Neural cell (in vitro differentiated cells): ENCODE measurements around the gene CAMK2G. TPM values are rescaled to one million over a fixed set of nuclear protein-coding genes. Genes with fewer than 3 reads are reported as not detected.

Experiments
- H2AFZ ChIP-seq: fragments of 200-600, 300-800 bp; sonication (generic), shearing (Covaris generic); 2 replicates; pipeline ENCODE4 v1.6.0; 2014; ENCODE audit warnings: low read depth, mild to moderate bottlenecking, antibody characterized with exemption, low read length, moderate library complexity
- H3F3A ChIP-seq: fragments of 200-600 bp; shearing (Covaris generic); 2 replicates; pipeline ENCODE4 v1.6.1; 2016; ENCODE audit warnings: mild to moderate bottlenecking, moderate library complexity, mixed read lengths, antibody characterized with exemption, low read length; ENCODE audit not compliant: insufficient read depth, poor library complexity, severe bottlenecking
- H3K27ac ChIP-seq: fragments of 200-600, 300-800 bp; sonication (generic), shearing (Covaris generic); 2 replicates; pipeline ENCODE4 v1.5.1; 2014; ENCODE audit warnings: mild to moderate bottlenecking, low read length, moderate library complexity
- H3K27me3 ChIP-seq: fragments of 300-800, 200-600 bp; sonication (generic), shearing (Covaris generic); 2 replicates; pipeline ENCODE4 v1.6.0; 2014; ENCODE audit warnings: mild to moderate bottlenecking, low read depth, low read length, moderate library complexity; ENCODE audit not compliant: insufficient read depth
- H3K36me3 ChIP-seq: fragments of 300-800, 200-600 bp; sonication (generic), shearing (Covaris generic); 2 replicates; pipeline ENCODE4 v1.5.1; 2014; ENCODE audit warnings: mild to moderate bottlenecking, antibody characterized with exemption, low read length, moderate library complexity; ENCODE audit not compliant: insufficient read depth
- H3K4me2 ChIP-seq: fragments of 300-800, 200-600 bp; sonication (generic), shearing (Covaris generic); 2 replicates; pipeline ENCODE4 v1.6.0; 2014; ENCODE audit warnings: mild to moderate bottlenecking, low read length
- H3K4me3 ChIP-seq: fragments of 300-800, 200-600 bp; sonication (generic), shearing (Covaris generic); 2 replicates; pipeline ENCODE4 v1.5.1; 2014; ENCODE audit warnings: mild to moderate bottlenecking, low read length, moderate library complexity
- H3K79me2 ChIP-seq: fragments of 200-600 bp; shearing (Covaris generic); replicated peaks from 2 replicates; pipeline ENCODE4 v1.6.0; 2014; ENCODE audit warnings: mild to moderate bottlenecking, low read length, moderate library complexity; ENCODE audit not compliant: insufficient read depth
- H3K9ac ChIP-seq: fragments of 300-800, 200-600 bp; sonication (generic), shearing (Covaris generic); 2 replicates; pipeline ENCODE4 v1.6.1; 2016; ENCODE audit warnings: mild to moderate bottlenecking, low read length, mixed read lengths
- H3K9me2 ChIP-seq: fragments of 200-600 bp; shearing (Covaris generic); 2 replicates; pipeline ENCODE4 v1.6.1; 2016; ENCODE audit warnings: mild to moderate bottlenecking, low read length, mixed read lengths; ENCODE audit not compliant: insufficient read depth
- H3K9me3 ChIP-seq: fragments of 200-600, 300-800 bp; sonication (generic), shearing (Covaris generic); 2 replicates; pipeline ENCODE4 v1.6.1; 2016; ENCODE audit warnings: mild to moderate bottlenecking, mixed run types, low read length, moderate library complexity, mixed read lengths
- H4K20me1 ChIP-seq: fragments of 200-600 bp; shearing (Covaris generic); 2 replicates; pipeline ENCODE4 v1.6.1; 2016; ENCODE audit warnings: mild to moderate bottlenecking, mixed run types; ENCODE audit not compliant: insufficient read depth
- CTCF ChIP-seq: fragments of 450-650 bp; IDR thresholded peaks from 2 replicates; pipeline ENCODE4 v1.5.1; 2014; ENCODE audit warnings: antibody characterized with exemption, mild to moderate bottlenecking, moderate library complexity; ENCODE audit not compliant: poor library complexity, severe bottlenecking
- EP300 ChIP-seq: fragments of 450-650 bp; conservative IDR thresholded peaks from 2 replicates; pipeline ENCODE4 v1.6.1; 2014; ENCODE audit warnings: antibody characterized with exemption, mild to moderate bottlenecking, moderate library complexity; ENCODE audit not compliant: poor library complexity, severe bottlenecking
- EZH2 ChIP-seq: fragments of 200-600, 300-800 bp; shearing (Covaris generic), sonication (generic); IDR thresholded peaks from 2 replicates; pipeline ENCODE4 v1.6.1; 2014; ENCODE audit warnings: antibody characterized with exemption, low read length, borderline replicate concordance, mild to moderate bottlenecking; ENCODE audit not compliant: insufficient read depth, poor library complexity, severe bottlenecking
- MXI1 ChIP-seq: fragments of 450-650 bp; conservative IDR thresholded peaks from 2 replicates; pipeline ENCODE4 v1.6.1; 2014; ENCODE audit warnings: antibody characterized with exemption, mild to moderate bottlenecking; ENCODE audit not compliant: poor library complexity, severe bottlenecking
- POLR2AphosphoS5 ChIP-seq: IDR thresholded peaks from 2 replicates; pipeline ENCODE4 v1.6.1; 2012
- RAD21 ChIP-seq: fragments of 450-650 bp; conservative IDR thresholded peaks from 2 replicates; pipeline ENCODE4 v1.6.1; 2014; ENCODE audit warnings: antibody characterized with exemption, mild to moderate bottlenecking, moderate library complexity
- REST ChIP-seq: IDR thresholded peaks from 2 replicates; pipeline ENCODE4 v1.6.1; 2012; ENCODE audit warnings: borderline replicate concordance
- SMC3 ChIP-seq: fragments of 450-650 bp; conservative IDR thresholded peaks from 2 replicates; pipeline ENCODE4 v1.6.1; 2014; ENCODE audit warnings: antibody characterized with exemption, mild to moderate bottlenecking, moderate library complexity; ENCODE audit not compliant: poor library complexity
- TAF1 ChIP-seq: IDR thresholded peaks from 2 replicates; pipeline ENCODE4 v1.6.1; 2012; ENCODE audit warnings: low read depth
- polyA plus RNA-seq: library from polyadenylated mRNA; depleted of rRNA; stranded (reverse); fragments of >200 nt; gene quantifications from 2 replicates; pipeline ENCODE4 v1.2.3, GENCODE V29; 2014

CAMK2G gene
- polyA plus RNA-seq, 1 donor from 2014 or later, result 55.4 TPM

GRCh38 chr10:73798087-73798486, 76.3 kb downstream of the CAMK2G start:
- Histone ChIP-seq H2AFZ (no peak overlapping the region), H3K27ac (no peak overlapping the region), H3K36me3 (peaks cover 13% of the 10 kb centered on the region), H3K9me3 (no peaks in the 10 kb centered on the region), H4K20me1 (no peaks in the 10 kb centered on the region), H3K4me3 (no peak overlapping the region), H3K9ac (no peak overlapping the region), H3K27me3 (no peaks in the 10 kb centered on the region), H3K9me2 (no peaks in the 10 kb centered on the region), H3K4me2 (no peak overlapping the region), H3K79me2 (no peaks in the 10 kb centered on the region), H3F3A (no peaks in the 10 kb centered on the region)
- no peak for TF ChIP-seq TAF1
- TF ChIP-seq MXI1, result no peak
- no peak for TF ChIP-seq EZH2
- no peak for TF ChIP-seq POLR2AphosphoS5

- TF ChIP-seq EP300 (no peak), POLR2AphosphoS5 (no peak), CTCF (no peak), EZH2 (no peak), SMC3 (no peak), MXI1 (no peak), TAF1 (no peak), RAD21 (no peak), REST (no peak)
- H3K27me3 ChIP-seq, result no peaks in the 10 kb centered on the region
- no peak overlapping the region for H3K27ac ChIP-seq
- H3K36me3 ChIP-seq, result peaks cover 7% of the 10 kb centered on the region
- no peaks in the 10 kb centered on the region for H3K79me2 ChIP-seq
- no peaks in the 10 kb centered on the region for H3K9me2 ChIP-seq
- H3F3A ChIP-seq, result no peaks in the 10 kb centered on the region
- no peaks in the 10 kb centered on the region for H3K9me3 ChIP-seq
- H3K4me2 ChIP-seq, result no peak overlapping the region
- H3K4me3 ChIP-seq, result no peak overlapping the region
- H3K9ac ChIP-seq, result no peak overlapping the region
- no peaks in the 10 kb centered on the region for H4K20me1 ChIP-seq
- H2AFZ ChIP-seq, result no peak overlapping the region
Observed at GRCh38 chr10:73797324-73798025, 76.9 kb downstream of the CAMK2G start.
